ENCODE data around the gene SEMA6B.

The SEMA6B gene

GRCh38 chr19:4500841-4501591 lies 58.5 kb downstream of the SEMA6B start:
- DNase-seq (ENCODE audit: low read depth) = no peak
- TF ChIP-seq CTCF (conservative IDR thresholded peaks at IDR 0.05; ENCODE audit: low read depth, low read length) = no peak
- no peak overlapping the region for H3K4me3 ChIP-seq (ENCODE audit: low read length)

- TF ChIP-seq CTCF (conservative IDR thresholded peaks at IDR 0.05; ENCODE audit: low read depth, low read length) = no peak
- no peak overlapping the region for H3K4me3 ChIP-seq (ENCODE audit: low read length)
- no peak for DNase-seq (ENCODE audit: low read depth)
These were observed 59.6 kb downstream of the SEMA6B start for GRCh38 chr19:4499855-4500254.

GRCh38 chr19:4499318-4499717 lies 60.2 kb downstream of the SEMA6B start:
- TF ChIP-seq CTCF (conservative IDR thresholded peaks at IDR 0.05; ENCODE audit: low read depth, low read length) = no peak
- no peak overlapping the region for H3K4me3 ChIP-seq (ENCODE audit: low read length)
- DNase-seq (ENCODE audit: low read depth) = no peak

- TF ChIP-seq CTCF (conservative IDR thresholded peaks at IDR 0.05; ENCODE audit: low read depth, low read length) = no peak
- no peak for DNase-seq (ENCODE audit: low read depth)
- H3K4me3 ChIP-seq (ENCODE audit: low read length) = no peak overlapping the region
These were observed 60.8 kb downstream of the SEMA6B start for GRCh38 chr19:4498694-4499093.

GRCh38 chr19:4497770-4498389 lies 61.6 kb downstream of the SEMA6B start:
- DNase-seq (ENCODE audit: low read depth) = no peak

GRCh38 chr19:4496304-4496703 lies 63.2 kb downstream of the SEMA6B start:
- DNase-seq (ENCODE audit: low read depth) = no peak
- no peak overlapping the region for H3K4me3 ChIP-seq (ENCODE audit: low read length)
- TF ChIP-seq CTCF (conservative IDR thresholded peaks at IDR 0.05; ENCODE audit: low read depth, low read length) = no peak

More at GRCh38 chr19:4497770-4498389, 61.6 kb downstream of the SEMA6B start:
- TF ChIP-seq CTCF (conservative IDR thresholded peaks at IDR 0.05; ENCODE audit: low read depth, low read length) = no peak
- no peak overlapping the region for H3K4me3 ChIP-seq (ENCODE audit: low read length)

- no peak overlapping the region for H3K4me3 ChIP-seq (ENCODE audit: low read length)
- peak; percentile 12 for TF ChIP-seq CTCF (conservative IDR thresholded peaks at IDR 0.05; ENCODE audit: low read depth, low read length)
- DNase-seq (ENCODE audit: low read depth) = no peak
These were observed 64.0 kb downstream of the SEMA6B start for GRCh38 chr19:4495471-4495870.
